Stimulated activated CD4-positive, alpha-beta T cell treated with anti-CD3 and anti-CD28 coated beads, Interleukin-12 subunit alpha, Interleukin-12 subunit beta, amount 100 ng/mL, for 48 hours (primary cell): ENCODE data around the gene SGK2.
A peak's percentile ranks its signal among the peaks of the same experiment; 100 is the strongest.
"Not testable (repeated sequence)": the region's sequence is repeated elsewhere in the genome, so short reads cannot be mapped to it uniquely, and the experiment has no call there.

Experiments
- DNase-seq, 3 donors: peaks; one replicate each; pipeline ENCODE4 v3.0.0-alpha.2; 2020; ENCODE audit warnings: low read depth in 2 of 3, low spot score in 1 of 3

The SGK2 gene

DNA sequence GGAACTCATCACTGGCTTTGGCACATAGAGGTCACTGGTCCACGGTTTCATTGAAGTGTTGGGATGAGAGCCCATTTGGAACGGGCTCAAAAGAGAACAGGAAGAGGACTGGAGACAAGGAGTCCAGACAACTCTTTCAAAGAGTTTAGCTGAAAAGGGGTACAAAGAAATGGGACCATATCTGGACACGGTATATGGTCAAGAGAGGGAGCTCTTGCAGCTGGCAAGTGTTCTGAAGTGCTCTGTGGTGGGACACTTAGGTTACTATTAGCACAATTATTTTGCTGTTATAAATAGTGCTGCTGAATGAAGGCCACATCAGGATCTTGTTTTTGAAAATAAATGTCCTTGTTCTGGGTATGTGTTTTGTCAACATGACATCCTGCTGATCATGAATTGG, 4.6 kb downstream of the SGK2 start:
- DNase-seq, result no peak

DNA sequence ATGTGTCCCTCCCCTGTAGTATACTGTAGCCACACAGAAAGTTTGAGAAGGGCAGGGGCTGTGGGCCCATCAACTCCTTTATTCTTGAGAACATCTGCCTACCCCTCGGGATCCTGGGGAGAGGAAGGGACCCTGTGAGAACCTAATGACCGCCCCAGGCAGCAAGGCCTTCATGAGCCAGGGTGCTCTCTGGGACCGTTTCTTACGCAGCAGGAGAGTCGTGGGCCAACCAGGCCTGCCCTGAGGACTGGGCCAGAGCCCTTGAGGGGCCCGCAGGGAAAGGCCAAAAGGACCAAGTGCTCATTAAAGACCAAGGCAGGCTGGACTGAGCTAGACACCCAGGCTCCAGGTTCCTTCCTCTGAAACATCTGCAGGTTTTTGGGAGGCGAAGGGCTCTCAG, 5.2 kb downstream of the SGK2 start:
- no peak for DNase-seq

DNA sequence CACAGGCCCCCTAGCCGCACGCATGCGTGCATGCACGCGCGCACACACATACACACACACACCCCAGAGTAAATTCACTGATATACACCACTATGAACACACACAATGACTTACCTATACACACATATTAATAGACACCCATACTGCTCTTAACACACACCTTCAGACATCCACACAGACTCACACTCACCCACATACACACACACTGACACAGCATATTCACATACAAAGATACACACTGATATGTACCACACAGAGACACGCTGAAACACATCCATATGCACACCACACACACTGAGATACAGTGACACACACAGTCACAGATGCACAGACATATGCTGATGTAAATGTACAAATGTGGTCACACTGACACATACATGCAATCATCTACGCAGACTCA, 5.6 kb downstream of the SGK2 start:
- no peak for DNase-seq

DNA sequence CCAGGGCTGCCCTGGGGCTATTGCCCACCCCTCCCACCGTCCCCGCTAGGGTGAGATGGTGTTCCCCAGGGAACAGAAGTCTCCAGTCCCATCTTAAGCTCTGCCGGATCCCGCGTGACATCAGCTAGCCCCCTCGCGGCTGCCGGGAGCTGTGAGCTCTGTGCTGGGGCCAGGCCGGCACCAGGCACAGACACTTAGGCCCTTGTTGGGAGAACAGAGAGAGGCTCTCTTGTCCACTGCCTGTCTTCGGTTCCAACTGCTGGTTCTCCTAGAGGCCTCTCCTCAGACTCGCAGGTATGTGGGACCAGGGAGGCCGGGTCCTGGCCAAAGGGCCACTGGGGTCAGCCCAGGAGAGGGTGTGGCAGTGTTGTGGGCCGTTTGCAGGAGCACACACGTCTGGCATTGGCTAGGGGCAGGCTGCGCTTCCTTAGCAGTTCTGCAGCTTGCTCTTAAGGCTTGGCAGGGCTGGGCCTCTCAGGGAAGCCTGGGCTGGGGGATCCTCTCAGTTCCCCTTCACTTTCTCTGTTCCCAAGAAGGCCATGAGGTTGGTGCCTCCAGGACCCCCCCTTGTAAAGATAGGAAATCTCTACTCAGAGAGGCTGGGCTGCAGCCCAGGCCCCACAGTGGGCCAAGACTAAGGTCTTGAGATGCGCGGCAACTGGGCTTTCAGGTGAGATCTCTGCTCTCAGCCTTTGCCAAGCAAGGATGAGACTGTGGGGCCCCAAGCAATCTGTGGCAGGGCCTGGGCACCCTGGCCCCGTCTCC, 6.3 kb downstream of the SGK2 start:
- no peak for DNase-seq

DNA sequence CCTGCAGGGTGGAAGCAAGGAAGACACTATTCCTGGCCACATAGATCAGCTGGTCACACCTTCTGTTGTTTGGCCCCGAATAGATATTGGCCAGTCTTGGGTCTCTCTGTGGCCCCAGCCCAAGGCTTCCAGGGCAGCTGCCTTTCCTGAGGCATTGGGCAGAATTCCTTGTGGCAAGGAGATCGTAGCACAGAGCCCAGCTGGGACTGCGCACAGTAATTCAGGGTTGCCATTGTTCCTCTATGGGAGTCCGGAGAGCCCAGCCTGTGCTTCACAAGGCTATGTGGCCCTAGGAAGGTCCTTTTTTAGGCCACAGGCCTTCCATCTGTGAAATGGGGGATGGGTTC, 6.9 kb downstream of the SGK2 start:
- no peak for DNase-seq

DNA sequence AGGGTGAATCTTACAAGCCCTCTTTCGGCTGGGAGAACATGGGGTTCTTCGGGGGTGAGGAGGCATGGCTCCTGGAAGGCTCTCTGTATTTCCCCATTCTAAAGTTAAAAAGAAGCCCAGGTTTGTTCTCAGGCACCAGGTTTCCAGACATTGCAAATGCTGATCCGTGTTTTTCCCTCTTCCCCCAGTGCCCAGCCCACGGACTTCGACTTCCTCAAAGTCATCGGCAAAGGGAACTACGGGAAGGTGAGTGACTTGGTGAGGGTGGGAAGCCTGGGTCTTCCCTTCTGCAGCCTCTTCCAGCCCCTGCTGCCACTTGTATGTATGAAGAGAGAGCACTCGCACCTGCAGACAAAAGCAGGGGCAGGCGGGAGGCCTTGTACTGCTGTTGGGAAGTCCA, 8.7 kb downstream of the SGK2 start:
- no peak for DNase-seq

DNA sequence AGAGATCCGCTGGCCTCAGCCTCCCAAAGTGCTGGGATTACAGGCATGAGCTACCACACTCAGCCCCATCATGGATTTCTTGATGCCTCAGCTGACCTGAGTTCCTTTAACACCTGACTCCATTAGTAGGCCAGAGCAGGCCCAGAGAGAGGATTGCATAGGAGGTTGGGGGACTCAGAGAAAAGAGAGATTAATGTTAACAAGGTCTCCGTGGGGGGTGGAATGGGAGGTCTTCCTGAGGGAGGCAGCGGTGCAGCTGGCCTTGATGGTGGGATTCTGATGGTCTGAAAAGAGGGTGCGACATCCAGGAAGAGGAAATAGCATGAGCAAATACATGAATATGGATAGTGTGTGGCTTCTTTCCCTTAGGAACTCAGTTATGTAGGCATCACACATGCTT, 9.9 kb downstream of the SGK2 start:
- DNase-seq, result no peak

DNA sequence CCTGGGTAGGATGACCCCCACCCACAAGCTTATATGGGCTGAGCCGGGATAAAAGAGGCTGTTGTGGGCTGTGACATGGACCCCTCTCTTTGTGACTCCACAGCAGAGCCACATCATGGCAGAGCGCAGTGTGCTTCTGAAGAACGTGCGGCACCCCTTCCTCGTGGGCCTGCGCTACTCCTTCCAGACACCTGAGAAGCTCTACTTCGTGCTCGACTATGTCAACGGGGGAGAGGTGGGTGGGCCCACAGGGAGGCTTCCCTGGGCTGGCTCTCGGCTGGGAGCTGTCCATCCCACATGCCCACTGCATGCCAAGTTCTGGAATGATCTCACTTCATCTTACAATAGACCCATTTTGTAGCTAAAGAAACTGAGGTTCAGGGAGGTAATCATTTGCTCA, 10.5 kb downstream of the SGK2 start:
- DNase-seq, result no peak

DNA sequence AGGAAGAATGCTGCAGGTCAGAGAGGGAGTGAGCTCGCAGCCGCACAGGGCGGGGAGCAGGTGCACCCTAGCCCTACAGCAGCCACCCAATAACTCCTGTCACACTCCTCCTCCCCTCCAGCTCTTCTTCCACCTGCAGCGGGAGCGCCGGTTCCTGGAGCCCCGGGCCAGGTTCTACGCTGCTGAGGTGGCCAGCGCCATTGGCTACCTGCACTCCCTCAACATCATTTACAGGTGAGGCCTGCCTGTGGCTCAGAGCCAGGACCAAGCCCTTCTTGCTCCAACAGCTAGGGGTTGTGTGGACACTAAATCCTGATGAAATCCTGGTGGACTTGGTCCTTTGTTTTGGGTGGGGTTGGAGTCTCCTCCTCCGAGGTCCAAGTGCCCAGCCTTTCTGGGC, 11.7 kb downstream of the SGK2 start:
- DNase-seq, result no peak

DNA sequence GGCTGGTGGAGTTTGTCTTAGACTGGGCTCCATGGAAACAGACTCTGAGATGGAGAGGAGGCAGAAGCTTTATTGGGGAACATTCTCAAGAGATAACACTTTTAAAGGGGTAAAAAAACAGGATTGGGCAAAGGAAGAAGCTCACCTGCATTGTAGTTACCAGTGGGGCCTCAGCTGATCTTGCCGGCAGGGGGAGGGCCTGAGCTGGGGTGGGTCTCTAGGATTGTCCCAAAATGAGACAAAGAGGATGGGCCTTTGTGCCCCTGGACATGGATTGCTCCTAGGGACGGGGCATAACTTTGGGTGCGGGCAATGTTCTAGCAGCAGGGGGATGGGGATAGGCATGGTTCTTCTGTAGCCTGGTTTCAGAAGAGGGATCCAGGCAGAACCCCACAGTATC, 12.5 kb downstream of the SGK2 start:
- DNase-seq, result no peak

DNA sequence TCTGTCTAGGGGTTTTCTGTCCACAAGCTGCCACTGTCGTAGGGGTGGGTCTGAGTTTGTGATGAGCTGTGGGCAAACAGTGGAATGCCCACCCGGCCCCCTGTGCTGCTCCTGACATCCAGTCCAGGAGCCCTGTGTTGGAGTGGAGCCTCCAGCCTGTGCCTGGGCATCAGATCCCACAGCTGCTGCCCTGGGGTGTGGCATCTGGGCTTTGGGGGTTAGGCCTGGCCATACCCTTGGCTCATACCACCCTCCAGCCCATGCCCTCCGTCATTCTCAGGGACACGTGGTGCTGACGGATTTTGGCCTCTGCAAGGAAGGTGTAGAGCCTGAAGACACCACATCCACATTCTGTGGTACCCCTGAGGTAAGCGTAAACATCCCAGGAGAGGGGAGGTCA, 12.9 kb downstream of the SGK2 start:
- DNase-seq, result no peak

DNA sequence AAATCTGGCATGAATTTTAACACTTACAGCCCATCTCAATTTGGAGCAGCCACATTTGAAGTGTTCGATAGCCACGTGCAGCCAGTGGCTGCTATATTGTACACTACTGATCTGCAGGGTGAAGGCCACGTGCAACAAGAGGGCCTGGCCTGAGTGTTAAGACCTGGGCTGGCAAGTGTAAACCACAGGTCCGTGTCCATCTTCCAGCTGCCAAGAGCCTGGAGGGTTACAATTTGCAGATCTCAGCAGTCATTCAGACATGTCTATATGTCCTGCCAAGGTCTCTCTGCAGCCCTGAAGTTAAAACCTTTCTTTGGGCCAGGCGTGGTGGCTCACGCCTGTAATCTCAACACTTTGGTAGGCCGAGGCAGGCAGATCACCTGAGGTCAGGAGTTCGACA, 14.1 kb downstream of the SGK2 start:
- no peak for DNase-seq

DNA sequence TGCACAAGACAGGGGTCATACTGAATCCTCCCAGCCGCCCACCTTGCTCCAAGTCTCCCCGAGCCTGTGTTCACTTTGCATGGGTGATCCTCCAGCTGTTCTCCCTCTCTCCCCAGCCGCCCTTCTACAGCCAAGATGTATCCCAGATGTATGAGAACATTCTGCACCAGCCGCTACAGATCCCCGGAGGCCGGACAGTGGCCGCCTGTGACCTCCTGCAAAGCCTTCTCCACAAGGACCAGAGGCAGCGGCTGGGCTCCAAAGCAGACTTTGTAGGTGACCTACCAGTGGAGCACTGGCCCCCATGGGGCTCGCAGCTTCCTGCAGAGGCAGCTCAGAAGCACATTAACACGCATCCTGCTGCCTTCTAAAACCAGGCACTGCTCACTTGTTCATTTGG, 17.3 kb downstream of the SGK2 start:
- DNase-seq, result no peak

DNA sequence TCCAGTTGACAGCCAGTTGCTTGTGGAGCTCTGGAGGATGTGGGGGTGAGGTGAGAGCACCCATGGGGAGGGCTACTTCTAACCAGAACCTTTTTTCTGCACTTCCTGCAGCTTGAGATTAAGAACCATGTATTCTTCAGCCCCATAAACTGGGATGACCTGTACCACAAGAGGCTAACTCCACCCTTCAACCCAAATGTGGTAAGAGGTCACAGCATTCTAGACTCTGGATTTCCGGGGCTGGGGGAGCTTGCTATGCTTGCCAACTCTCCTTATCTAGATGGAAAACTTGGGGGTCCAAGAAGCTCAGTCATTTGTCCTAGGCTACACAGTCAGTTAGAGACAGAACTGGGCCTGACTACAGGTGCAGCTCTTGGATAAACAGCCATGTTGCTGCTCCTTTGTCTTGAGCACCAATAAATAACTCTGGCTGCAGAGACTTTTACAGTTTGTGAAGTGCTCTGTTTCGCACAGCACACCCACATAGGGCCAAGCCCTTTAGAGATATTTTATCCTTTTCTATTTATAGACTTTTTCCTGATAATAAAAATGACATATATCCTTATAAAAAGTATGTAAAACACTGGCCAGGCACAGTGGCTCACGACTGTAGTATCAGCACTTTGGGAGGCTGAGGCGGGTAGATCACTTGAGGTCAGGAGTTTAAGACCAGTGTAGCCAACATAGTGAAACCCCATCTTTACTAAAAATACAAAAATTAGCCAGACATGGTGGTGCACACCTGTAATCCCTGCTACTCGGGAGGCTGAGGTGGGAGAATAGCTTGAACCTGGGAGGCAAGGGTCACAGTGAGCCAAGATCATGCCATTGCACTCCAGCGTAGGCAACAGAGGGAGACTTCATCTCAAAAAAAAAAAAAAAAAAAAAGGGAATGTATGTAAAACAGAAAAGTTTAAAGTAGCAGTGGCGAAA, 21.3 kb downstream of the SGK2 start:
- DNase-seq, result no peak

DNA sequence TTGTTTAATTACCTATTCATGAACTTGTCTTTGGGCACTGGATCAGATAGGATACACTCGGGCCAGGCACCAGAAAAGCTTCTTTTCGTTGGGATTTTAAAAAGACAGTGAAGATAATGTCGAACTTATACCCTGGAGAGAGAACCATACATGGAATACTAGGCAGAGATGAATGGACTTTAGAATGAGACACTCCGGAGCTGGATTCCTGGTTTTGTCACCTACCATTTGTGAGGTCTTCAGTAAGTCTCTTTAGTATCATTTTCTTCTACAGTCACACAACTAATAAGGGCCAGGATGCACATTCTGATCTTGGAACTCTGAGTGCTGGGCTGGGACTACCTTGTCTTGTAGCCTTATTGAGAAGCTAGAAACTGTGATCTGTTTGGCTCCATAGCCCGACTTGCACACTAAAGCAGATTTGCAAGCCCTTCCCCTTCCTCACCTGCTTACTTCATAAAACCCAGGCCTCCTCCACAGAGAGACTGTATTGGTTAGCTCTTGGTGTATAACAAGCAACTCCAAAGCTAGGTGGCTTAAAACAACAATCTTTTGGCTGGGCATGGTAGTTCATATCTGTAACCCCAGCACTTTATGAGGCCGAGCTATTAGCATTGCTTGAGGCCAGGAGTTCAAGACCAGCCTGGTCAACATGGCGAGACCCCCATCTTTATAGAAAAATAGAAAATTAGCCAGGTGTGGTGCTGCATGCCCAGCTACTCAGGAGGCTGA, 24.5 kb downstream of the SGK2 start:
- DNase-seq, result no peak

DNA sequence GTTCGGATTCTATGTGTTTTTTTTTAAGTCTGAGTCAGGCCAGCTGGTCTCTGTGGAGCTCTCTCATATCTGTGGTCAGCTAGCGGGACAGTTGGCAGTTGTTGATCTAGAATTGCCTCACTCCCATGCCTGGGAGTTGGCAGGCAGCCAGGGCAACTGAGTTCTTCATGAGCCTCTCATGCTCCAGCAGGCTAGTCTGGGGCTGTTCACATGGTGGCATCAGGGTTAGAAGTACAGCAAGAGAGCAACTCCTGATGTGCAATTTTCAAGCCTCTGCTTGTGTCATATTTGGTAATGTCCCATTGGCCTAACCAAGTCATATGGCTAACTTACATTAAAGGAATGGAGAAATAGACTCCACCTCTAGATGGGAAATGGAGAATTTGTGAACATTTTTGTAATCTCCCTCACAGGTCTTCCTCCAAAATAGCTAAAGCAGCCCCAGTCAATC, 25.2 kb downstream of the SGK2 start:
- no peak for DNase-seq

DNA sequence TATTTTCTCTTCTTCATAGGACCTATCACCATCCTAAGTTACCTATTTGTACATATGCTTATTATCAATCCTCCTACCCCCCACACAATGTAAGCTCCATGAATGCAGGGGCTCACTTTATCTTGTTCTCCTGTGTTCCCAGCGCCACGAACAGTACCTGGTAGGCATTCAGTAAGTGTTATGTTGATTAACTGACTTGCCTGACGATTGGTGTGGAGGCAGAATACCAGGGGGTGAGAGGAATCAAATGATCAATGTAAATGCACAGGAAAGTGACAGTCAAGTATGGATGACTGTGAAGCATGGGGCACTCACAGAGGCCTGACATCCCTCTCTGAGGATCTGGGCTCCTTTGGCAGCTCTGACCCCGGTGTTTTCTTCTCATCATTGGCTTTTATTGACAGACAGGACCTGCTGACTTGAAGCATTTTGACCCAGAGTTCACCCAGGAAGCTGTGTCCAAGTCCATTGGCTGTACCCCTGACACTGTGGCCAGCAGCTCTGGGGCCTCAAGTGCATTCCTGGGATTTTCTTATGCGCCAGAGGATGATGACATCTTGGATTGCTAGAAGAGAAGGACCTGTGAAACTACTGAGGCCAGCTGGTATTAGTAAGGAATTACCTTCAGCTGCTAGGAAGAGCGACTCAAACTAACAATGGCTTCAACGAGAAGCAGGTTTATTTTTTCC, 25.8 kb downstream of the SGK2 start:
- no peak for DNase-seq

DNA sequence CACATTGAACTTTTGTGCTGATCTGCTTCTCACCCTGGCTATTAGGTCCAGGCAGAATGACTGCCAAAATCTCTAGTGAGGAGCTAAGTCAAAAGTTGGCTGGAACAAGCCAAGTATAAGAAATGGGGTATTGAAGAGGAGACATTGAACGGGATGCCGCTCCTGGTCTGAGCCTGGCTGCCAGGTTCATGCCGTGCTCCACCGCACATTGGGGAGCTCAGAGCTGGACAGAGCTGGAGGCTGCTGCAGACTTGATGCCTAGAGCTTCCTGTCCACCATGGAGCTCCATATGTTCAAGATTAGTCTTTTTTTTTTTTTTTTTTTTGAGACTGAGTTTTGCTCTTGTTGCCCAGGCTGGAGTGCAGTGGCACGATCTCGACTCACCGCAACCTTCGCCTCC, 27.8 kb downstream of the SGK2 start:
- no peak for DNase-seq

DNA sequence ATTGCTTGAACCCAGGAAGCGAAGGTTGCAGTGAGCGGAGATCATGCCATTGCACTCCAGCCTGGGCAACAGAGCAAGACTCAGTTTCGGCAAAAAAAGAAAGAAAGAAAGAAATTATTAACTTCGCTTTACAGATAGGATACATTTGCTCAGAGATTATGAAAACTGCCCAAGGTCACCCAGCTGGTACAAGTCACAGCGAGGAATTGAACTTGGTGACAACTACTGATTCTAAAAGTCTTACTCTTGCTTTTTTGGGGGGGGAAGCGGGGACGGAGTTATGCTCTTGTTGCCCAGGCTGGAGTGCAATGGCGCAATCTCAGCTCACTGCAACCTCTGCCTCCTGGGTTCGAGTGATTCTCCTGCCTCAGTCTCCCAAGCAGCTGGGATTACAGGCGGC, 29.7 kb downstream of the SGK2 start:
- not testable (repeated sequence) for DNase-seq

DNA sequence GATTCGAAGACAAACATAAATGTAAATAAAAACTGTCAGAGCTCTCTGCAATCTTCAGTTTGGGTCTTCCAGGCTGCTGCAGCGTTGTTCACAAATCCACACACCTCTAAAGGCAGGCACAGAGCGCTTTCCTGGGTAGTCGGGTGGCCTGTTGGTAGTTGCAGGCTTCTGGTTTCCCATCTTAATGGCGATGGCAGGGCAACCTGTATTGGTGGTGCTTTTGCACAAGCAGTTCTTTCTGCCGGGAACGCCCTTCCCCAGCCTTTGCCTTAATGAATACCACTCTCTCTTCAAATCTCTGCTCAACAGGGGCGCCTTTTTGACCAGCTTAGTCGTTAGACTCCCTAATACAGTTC, 31.2 kb downstream of the SGK2 start:
- DNase-seq, result peak in 1 of 3 donors; percentile 5
